Pancreas (tissue), 10 donors: ENCODE measurements around the gene ANTXR2. TPM values are rescaled to one million over a fixed set of nuclear protein-coding genes. Genes with fewer than 3 reads are reported as not detected.

ENCODE experiments used
- ATAC-seq, 4 donors: fragments of 200-7000 bp; cut with Tn5 transposase; one replicate each; pipeline versions ENCODE4 v1.8.0 to v1.9.1; 2020; ENCODE audit warnings: mild to moderate bottlenecking in 4 of 4, moderate library complexity in 4 of 4
- DNase-seq, 6 donors: peaks; one replicate each; pipeline ENCODE4 v3.0.0-alpha.2; 2020
- FAIRE-seq: peaks from 2 replicates; lab custom pipeline; 2012; peaks lifted over from hg19 to GRCh38; lab: Jason Lieb, UNC
- H3K27ac ChIP-seq, 4 donors: fragments of 200-600 bp; sonication (generic); 1 replicate in 3 of 4; 2 replicates in 1 of 4; pipeline versions ENCODE4 v1.5.0 to v1.8.0; 2020
- H3K27me3 ChIP-seq, 4 donors: fragments of 200-600 bp; one replicate each; pipeline ENCODE4 v1.8.0; 2021
- H3K36me3 ChIP-seq, 3 donors: fragments of 200-600 bp; sonication (generic) in 1 of 3; one replicate each; pipeline versions ENCODE4 v1.5.0 to v1.8.0; 2020 to 2021
- H3K4me1 ChIP-seq, 3 donors: fragments of 200-600 bp; one replicate each; pipeline ENCODE4 v1.8.0; 2021
- H3K4me3 ChIP-seq, 4 donors: fragments of 200-600 bp; sonication (generic) in 2 of 4; one replicate each; pipeline versions ENCODE4 v1.5.0 to v1.8.0; 2020 to 2021
- H3K9me3 ChIP-seq, 4 donors: fragments of 200-600 bp; one replicate each; pipeline ENCODE4 v1.8.0; 2021
- WGBS, 2 donors: extraction: QIAGEN DNeasy Blood & Tissue Kit; methylation state at CpG; one replicate each; pipeline ENCODE4 v1.1.7; 2013; 5-methylcytosine and 5-hydroxymethylcytosine counted together
- intact Hi-C, 3 donors: fragments of 100-400 bp; cut with DNase I; formaldehyde crosslinking; loops; one replicate each; pipeline versions ENCODE4 v1.11.1 to v1.14.2; 2022
- polyA plus RNA-seq, 2 donors: library from polyadenylated mRNA; stranded (reverse); fragments of 200-250 nt; gene quantifications; one replicate each; pipeline ENCODE4 v1.2.3, GENCODE V29; 2013
- total RNA-seq, 6 donors: library from RNA; stranded (reverse); fragmentation: NEBNext Ultra II Directional in 4 of 6; extraction: Animal tissue kit (Norgen Biotek cat#: 25700) in 4 of 6; gene quantifications; one replicate each; pipeline versions ENCODE4 v1.2.1 to v1.2.4, GENCODE V29; 2021 to 2023
- TF ChIP-seq, protein P1 (sequence below), 4 donors: fragments of 200-600 bp; sonication (generic) in 3 of 4; IDR thresholded peaks; one replicate each; pipeline versions ENCODE4 v1.5.0 to v1.8.0; 2021; ENCODE audit warnings: antibody characterized with exemption in 4 of 4
- donor health status: healthy with polysubstance abuse.
- donor health status: DM: no; HTN: no; CAD: no; lungs with moderate emphysema.
- donor health status: DM: no; HTN: no; CAD: no.
- donor health status: control.
- donor health status: control.
- donor health status: Bipolar disorder and iron deficiency.
- donor health status: DM: yes; HTN: yes; CAD: no.
- donor health status: DM: no; HTN: no; CAD: no.
- donor health status: DM: no; HTN: no; CAD: no.
- donor health status: DM: yes; HTN: yes; CAD: no.

The ANTXR2 gene
- total and polyA plus RNA-seq, 8 donors = 1.4 to 22.4 (median 4.6) TPM

DNA sequence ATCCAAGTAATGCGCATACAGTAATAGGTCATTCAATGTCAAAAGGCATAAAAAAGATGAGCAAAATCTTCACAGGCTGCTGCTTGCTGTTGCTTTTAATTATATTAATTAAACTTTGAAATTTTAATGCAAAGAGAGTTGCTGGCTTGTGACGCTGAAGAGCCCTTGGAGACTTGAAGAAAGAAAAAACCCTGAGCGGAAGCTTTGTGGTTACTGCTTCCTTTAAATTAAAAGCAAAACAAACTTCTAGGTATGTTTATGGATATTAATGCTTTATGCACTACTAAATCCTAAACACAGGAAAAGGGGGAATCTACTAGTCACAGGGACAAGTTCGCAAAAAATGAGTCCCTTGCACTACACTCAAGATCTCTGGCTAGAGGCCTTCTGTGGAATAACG is 166.7 kb downstream of the ANTXR2 start:
- 94 to 99% methylated on average over 5 of the region's 5 CpGs for WGBS, 2 donors
- H3K4me3 ChIP-seq = no peak overlapping the region

DNA sequence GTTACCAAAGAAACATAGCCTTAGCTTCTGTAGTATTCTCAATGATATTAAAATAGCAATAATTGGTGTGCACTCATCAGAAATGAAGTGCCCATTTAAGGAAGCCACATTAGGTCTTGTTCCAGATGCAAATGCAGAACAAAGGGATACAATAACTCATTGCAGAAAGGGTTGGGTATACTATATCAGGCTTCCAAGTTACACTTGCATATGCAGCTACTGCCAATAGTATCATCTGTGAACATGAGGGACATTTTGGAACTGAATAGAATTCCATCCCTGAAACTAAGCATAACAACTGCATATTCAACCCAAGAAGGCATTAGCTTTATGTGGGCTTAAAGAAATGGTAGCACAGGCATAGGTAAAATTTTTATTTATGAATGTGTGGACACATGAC is 167.8 kb downstream of the ANTXR2 start:
- FAIRE-seq = no peak

More for the DNA sequence above, 166.7 kb downstream of the ANTXR2 start:
- Histone ChIP-seq H3K4me1 (no peaks in the 10 kb centered on the region), H3K27ac (no peak overlapping the region), H3K9me3 (no peaks in the 10 kb centered on the region), H3K36me3 (peaks cover 0 to 2% (median 0%) of the 10 kb centered on the region in 3 donors), H3K27me3 (no peaks in the 10 kb centered on the region)
- no peak for FAIRE-seq
- no peak for DNase-seq
- no peak for ATAC-seq
- TF ChIP-seq, protein P1, sequence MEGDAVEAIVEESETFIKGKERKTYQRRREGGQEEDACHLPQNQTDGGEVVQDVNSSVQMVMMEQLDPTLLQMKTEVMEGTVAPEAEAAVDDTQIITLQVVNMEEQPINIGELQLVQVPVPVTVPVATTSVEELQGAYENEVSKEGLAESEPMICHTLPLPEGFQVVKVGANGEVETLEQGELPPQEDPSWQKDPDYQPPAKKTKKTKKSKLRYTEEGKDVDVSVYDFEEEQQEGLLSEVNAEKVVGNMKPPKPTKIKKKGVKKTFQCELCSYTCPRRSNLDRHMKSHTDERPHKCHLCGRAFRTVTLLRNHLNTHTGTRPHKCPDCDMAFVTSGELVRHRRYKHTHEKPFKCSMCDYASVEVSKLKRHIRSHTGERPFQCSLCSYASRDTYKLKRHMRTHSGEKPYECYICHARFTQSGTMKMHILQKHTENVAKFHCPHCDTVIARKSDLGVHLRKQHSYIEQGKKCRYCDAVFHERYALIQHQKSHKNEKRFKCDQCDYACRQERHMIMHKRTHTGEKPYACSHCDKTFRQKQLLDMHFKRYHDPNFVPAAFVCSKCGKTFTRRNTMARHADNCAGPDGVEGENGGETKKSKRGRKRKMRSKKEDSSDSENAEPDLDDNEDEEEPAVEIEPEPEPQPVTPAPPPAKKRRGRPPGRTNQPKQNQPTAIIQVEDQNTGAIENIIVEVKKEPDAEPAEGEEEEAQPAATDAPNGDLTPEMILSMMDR (IDR thresholded peaks at IDR 0.05) = no peak
- intact Hi-C loops = no loop called here

DNA sequence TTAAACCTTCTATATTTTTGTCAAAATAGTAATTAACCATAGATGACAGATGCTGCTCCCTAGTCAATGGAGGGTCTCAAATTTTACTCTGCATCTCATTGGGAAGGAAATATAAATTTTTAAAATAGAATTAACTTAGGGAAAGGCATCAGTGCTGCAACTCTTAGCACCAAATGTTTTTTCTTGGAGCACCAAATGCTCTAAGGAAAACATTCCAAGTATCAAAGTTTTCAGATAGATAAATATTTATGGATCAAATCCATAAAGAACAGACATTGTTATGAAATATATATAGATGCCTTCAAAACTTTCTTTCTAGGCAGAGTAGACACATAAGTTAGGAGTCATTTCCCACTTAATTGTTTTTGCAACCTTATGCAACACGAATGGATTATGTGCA is 168.7 kb downstream of the ANTXR2 start:
- ATAC-seq (no peak), DNase-seq (no peak), FAIRE-seq (no peak)
- Histone ChIP-seq H3K36me3 (peaks cover 0 to 2% (median 0%) of the 10 kb centered on the region in 3 donors), H3K4me1 (no peaks in the 10 kb centered on the region), H3K4me3 (no peak overlapping the region), H3K27me3 (no peaks in the 10 kb centered on the region), H3K9me3 (no peaks in the 10 kb centered on the region), H3K27ac (no peak overlapping the region)
- TF ChIP-seq, protein P1 (IDR thresholded peaks at IDR 0.05) = no peak
- intact Hi-C loops = no loop called here
- WGBS, 2 donors = 82 to 90% methylated on average over 1 of the region's 1 CpG

More for the DNA sequence above, 167.8 kb downstream of the ANTXR2 start:
- ATAC-seq (no peak), DNase-seq (no peak)
- Histone ChIP-seq H3K9me3 (no peaks in the 10 kb centered on the region), H3K27me3 (no peaks in the 10 kb centered on the region), H3K36me3 (peaks cover 0 to 2% (median 0%) of the 10 kb centered on the region in 3 donors), H3K27ac (no peak overlapping the region), H3K4me1 (no peaks in the 10 kb centered on the region), H3K4me3 (no peak overlapping the region)
- TF ChIP-seq, protein P1 (IDR thresholded peaks at IDR 0.05) = no peak
- intact Hi-C loops = no loop called here

DNA sequence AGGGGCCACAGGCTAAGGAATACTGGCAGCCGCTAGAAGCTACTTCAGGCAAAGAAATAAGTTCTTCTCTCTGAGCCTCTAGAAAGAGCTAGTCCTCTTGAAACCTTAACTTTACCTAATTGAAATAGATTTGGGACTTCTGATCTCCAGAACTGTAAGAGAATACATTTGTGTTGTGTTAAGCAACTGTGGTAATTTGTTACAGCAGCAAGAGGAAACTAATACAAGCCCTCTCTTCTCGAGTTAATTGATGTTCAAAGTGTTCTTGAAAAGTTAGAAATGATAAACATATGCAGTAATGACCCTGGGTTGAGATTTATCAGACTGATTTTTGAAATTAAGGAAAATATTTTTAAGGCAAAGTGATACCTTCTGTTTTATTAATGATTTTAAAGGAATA is 172.8 kb downstream of the ANTXR2 start:
- WGBS, 2 donors = 75 to 78% methylated on average over 2 of the region's 2 CpGs
- H3K4me1 ChIP-seq = no peaks in the 10 kb centered on the region
- H3K27ac ChIP-seq = no peak overlapping the region
- TF ChIP-seq, protein P1 (IDR thresholded peaks at IDR 0.05) = no peak
- FAIRE-seq (no peak), ATAC-seq (no peak), DNase-seq (no peak)
- H3K36me3 ChIP-seq = no peaks in the 10 kb centered on the region
- intact Hi-C loops = no loop called here
- H3K27me3 ChIP-seq = no peaks in the 10 kb centered on the region
- H3K4me3 ChIP-seq = no peak overlapping the region
- no peaks in the 10 kb centered on the region for H3K9me3 ChIP-seq

DNA sequence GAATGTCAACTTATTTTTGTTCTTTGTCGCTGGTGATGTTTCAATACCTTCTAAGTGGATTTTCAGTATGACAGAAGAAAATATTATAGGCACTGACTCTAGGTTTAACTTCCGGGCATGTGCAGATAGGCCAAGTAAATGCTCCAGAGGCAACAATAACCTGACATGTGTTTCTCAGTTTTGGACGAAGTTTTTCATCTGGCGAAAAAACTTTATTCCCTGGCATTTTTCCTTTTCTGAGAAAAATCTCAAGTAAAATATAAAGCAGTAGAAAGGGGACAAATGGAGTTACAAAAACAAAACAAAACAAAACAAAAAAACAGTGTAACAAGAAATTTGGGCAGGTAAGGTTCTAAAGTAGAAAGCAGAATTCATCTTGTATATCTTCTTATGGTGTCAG is 173.5 kb downstream of the ANTXR2 start:
- H3K27me3 ChIP-seq = no peaks in the 10 kb centered on the region
- ATAC-seq = no peak
- H3K4me3 ChIP-seq = no peak overlapping the region
- intact Hi-C loops = no loop called here
- H3K27ac ChIP-seq = no peak overlapping the region
- TF ChIP-seq, protein P1 (IDR thresholded peaks at IDR 0.05) = no peak
- H3K9me3 ChIP-seq = no peaks in the 10 kb centered on the region
- no peaks in the 10 kb centered on the region for H3K4me1 ChIP-seq
- no peak for DNase-seq
- no peaks in the 10 kb centered on the region for H3K36me3 ChIP-seq
- no peak for FAIRE-seq
- WGBS, 2 donors = 83 to 90% methylated on average over 4 of the region's 4 CpGs
